Iris pigment epithelial cell (primary cell): Measurements from ENCODE around the gene EDN3.
A peak's percentile ranks its signal among the peaks of the same experiment; 100 is the strongest.

Experiments
- DNase-seq: peaks from one replicate; pipeline ENCODE4 v3.0.0-alpha.2; 2011; ENCODE audit warnings: low read depth

Gene EDN3, protein sequence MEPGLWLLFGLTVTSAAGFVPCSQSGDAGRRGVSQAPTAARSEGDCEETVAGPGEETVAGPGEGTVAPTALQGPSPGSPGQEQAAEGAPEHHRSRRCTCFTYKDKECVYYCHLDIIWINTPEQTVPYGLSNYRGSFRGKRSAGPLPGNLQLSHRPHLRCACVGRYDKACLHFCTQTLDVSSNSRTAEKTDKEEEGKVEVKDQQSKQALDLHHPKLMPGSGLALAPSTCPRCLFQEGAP

GRCh38 chr20:59300333-59301081 lies at the start of gene EDN3:
TSS of gene EDN3 (plus strand) at chr20:59300611. CDS start at chr20:59300813, 202 bp downstream.
- DNase-seq = peak; percentile 9

DNA sequence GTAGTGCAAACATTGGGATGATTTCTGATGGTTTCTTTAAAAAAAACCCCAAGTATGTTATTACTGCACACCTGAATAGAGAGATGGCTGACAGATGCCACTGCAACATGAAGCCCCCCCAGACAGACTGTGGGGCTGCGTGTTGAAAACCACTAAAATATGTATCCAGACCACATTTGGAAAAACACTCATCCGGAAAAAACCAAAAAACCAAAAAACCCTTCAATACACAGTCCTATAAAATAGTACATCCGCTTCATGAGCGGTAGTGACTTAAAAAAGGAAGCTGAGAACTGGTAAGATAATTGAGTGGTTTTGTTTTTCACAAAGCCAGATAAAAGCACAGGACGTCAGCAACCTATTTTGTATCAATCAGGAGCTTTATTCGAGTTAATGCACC lies 47.1 kb upstream of the EDN3 start:
- no peak for DNase-seq

DNA sequence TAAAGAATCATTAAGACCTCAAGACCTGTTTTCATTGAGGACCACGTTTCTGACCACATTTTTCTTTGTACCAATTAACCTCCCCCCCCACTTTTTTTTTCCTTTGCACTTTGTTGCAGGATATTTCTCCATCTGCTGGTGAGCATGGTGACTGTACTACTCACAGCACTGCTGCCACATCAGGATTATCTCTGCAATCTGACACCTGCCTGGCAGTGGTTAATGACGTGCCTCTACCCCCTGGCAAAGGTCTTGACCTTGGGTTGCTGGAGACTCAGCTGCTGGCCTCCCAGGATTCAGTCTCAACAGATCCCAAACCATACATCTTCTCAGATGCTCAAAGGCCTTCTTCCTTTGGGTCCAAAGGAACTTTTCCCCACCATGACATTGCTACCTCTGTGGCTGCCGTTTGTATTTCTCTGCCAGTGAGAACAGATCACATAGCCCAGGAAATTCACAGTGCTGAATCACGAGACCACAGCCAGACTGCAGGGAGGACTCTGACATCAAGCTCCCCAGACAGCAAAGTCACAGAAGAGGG lies 46.6 kb upstream of the EDN3 start:
- no peak for DNase-seq

GRCh38 chr20:59255256-59255655 lies 45.2 kb upstream of the EDN3 start:
- no peak for DNase-seq

DNA sequence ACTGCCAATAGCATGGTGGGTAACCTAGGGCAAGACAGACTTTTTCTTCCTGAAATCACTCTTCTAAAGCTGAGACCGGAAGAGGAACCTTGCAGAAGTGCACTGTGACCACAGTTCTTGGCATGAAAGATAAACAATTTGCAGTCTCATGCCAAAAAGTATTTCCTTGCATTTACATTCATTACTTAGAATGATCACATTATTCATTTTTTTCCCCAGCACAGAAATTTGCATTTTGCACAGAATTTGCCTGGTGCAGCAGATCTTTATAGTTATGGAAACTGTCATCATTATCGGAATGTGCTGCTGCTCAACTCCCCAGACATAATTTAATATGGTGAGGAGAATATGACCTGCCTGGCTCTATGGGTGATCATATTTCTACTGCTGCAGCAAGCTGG lies 42.2 kb upstream of the EDN3 start:
- DNase-seq = no peak

DNA sequence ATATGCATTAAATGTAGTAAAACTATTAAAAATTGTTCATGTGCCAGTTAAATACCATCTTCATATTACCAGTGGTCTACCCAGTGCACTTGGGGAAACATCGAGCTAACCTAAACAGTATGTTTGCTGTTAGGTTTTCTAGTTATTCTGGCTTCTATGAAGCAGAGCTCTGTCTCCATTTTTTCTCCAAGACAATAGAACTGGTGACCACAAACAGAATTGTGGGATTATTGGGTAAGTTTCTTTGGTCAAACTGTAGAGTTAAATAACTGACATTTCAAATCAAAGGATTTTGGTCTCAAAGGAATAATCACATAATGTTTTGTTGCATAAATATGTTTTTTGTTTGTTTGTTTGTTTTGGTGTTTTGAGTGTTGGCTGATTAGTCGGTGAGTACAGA lies 40.5 kb upstream of the EDN3 start:
- no peak for DNase-seq

DNA sequence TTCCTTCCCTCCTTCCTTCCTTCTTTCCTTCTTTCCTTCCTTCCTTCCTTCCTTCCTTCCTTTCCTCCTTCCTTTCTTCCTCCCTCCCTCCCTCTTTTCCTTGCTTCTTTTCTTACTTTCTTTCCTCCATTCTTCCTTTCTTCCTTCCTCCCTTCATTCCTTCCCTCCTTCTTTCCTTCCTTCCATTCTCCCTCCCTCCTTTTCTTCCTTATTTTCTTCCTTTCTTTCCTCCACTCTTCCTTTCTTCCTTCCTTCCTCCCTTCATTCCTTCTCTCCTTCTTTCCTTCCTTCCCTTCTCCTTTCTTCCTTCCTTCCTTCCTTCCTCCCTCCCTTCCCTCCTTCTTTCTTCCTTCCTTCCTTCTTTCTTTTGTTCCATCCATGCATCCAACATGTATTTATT lies 35.1 kb upstream of the EDN3 start:
- DNase-seq = no peak

DNA sequence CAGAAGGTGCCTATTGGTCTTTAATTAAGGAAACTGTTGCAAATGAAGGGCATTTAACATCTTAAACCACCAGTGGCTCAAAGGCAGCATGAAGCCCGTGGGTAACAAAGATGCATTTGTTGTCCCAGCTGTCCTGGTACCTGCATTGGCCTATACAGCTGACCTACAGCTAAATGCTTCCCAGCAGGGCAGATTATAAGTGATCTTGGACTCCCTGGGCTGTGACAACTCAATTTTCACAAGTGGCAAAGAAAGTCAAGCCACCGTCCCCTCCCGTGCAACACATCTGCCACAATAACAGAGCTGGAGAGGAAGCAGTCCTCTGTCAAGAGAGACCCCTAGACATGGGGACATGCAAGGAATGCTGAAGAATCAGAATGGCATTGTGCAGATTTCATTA lies 31.5 kb upstream of the EDN3 start:
- no peak for DNase-seq

- DNase-seq = no peak
Observed at GRCh38 chr20:59269411-59270025, 30.9 kb upstream of the EDN3 start.

DNA sequence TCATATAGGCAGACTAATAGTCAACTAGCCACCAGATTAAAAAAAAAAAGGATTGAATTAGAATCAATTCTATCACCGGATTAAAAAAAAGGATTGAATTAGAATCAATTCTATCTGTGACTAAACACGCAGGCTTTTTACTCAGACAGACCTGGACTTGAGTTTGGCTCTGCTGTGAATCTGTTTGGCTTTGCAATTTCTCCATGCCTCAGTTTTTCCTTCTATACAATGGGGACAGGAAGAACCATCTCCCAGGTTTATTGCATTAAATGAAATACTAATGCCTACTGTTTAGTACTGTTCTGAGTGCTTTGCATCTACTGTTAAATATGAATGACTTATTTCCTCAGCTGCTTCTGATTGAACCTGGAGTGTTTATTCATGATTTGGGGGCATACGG lies 30.0 kb upstream of the EDN3 start:
- no peak for DNase-seq

DNA sequence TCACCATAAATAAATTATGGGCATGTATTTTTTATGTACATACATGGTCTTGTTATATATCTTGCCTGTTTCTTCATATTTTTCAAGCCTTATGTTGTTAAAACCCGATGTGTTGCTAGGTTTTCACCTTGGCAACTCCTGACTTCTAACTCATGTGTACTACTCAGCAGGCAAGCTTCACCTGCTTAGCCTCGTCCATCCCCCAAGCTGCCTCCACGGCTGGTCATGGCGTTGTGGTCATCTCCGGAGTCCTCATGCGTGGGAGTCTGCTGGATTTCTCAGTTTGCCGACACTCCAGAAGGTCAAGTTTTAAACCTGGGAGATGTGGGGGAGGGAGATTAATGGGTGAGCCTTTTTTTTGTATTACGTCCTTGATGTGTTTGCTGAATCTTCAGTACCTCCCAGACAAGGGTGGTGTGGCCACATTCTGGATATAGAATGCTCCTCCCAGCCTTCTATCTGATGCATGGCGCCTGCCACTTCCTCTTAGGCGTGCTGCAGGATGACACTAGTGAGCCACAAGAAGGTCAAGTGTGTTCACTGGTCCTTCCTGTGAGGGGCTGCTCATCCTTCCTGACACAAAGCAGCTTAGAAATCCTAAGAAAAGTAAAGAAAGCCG lies 26.6 kb upstream of the EDN3 start:
- no peak for DNase-seq

DNA sequence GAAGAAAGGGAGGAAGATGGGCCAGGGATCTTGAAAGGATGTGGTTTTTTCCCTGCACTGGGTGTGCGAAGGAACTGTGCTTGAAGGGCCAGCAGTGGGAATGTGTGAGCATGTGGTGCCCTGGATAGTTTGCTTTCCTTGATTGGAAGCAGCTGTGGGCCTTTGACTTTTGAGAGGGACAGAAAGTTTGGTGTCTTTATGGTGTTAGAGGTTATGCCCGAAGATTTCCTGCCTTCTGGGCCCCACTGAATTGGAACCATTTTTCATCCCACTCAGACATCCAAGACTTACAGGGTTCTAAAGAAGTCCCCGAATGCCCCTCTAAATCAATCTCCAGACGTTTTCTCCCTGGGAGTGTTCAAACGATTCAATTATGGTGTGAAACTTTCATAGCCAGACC lies 23.5 kb upstream of the EDN3 start:
- DNase-seq = no peak

GRCh38 chr20:59284470-59284869 lies 15.9 kb upstream of the EDN3 start:
- DNase-seq = no peak

- DNase-seq = no peak
Observed at GRCh38 chr20:59289994-59290393, 10.4 kb upstream of the EDN3 start.

- DNase-seq = no peak
Observed at GRCh38 chr20:59291740-59292383, 8.5 kb upstream of the EDN3 start.

- no peak for DNase-seq
Observed at GRCh38 chr20:59295531-59295930, 4.9 kb upstream of the EDN3 start.

DNA sequence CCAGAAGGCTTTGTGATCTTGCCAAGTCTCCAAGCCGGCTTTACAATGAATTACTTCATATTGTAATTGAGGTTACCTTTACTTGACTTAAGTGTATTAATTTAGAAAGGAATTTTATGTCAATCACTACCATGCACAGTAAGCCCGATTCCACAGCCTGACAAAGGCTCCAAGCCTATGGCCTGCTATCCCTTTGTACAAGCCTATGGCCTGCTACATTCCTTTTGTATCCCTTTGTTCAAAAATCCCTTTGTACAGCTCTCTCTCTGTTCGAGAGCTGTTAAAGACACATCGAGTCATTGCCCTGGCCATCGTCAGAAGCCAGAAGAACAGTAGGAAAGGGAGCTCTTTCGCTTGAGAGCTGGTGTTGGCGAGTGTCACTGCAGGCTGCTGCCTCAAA lies 2.7 kb upstream of the EDN3 start:
- no peak for DNase-seq

GRCh38 chr20:59299945-59300332 lies 472 bp upstream of the EDN3 start:
- DNase-seq = no peak

DNA sequence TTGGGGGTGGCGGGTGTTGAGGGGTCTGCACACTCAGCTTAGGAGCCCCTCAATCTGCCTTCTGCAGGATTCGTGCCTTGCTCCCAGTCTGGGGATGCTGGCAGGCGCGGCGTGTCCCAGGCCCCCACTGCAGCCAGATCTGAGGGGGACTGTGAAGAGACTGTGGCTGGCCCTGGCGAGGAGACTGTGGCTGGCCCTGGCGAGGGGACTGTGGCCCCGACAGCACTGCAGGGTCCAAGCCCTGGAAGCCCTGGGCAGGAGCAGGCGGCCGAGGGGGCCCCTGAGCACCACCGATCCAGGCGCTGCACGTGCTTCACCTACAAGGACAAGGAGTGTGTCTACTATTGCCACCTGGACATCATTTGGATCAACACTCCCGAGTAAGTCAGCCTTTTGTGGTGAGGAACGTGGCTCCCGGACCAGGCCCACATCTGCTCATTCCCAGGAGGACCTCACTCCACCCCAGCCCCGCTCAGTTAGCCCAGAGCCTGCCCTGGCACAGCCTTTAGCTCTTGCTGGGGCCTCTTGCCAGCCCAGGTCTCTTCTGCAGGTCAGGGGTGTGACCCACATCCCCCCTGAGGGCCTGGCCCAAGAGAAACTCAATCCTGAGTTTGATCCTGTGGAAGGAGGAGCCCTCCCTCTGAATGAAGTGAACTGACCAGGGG lies 1.1 kb downstream of the EDN3 start:
- no peak for DNase-seq

- no peak for DNase-seq
Observed at GRCh38 chr20:59305908-59306655, 5.7 kb downstream of the EDN3 start.

DNA sequence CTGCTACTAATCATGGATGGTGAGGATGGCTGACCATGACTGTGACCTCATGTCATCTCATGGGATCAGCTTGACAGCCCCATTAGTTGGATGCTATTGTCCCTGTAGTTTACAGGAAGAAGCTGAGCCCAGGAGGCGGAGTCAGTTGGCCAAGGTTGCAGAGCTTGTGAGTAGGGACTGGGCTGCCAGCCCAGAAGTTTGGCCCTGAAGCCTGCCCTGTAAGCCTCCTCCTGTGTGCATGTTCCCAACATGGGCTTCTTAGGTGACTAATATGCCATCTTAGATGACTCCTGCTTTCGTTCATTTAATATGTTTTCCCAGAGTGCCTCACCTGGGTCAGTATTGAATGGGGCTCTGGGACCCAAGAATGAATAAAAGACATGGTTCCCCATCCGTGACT lies 6.9 kb downstream of the EDN3 start:
- DNase-seq = no peak
